ENCODE measurements around the gene OGA. TPM values are rescaled to one million over a fixed set of nuclear protein-coding genes. Genes with fewer than 3 reads are reported as not detected.

OGA gene
- total and polyA plus RNA-seq, 9 of the 15 experiments (the other 6 are each of a cell fraction or from before 2014, with no cell fraction given): 13.5 to 73.5 (median 59.5) TPM

DNA sequence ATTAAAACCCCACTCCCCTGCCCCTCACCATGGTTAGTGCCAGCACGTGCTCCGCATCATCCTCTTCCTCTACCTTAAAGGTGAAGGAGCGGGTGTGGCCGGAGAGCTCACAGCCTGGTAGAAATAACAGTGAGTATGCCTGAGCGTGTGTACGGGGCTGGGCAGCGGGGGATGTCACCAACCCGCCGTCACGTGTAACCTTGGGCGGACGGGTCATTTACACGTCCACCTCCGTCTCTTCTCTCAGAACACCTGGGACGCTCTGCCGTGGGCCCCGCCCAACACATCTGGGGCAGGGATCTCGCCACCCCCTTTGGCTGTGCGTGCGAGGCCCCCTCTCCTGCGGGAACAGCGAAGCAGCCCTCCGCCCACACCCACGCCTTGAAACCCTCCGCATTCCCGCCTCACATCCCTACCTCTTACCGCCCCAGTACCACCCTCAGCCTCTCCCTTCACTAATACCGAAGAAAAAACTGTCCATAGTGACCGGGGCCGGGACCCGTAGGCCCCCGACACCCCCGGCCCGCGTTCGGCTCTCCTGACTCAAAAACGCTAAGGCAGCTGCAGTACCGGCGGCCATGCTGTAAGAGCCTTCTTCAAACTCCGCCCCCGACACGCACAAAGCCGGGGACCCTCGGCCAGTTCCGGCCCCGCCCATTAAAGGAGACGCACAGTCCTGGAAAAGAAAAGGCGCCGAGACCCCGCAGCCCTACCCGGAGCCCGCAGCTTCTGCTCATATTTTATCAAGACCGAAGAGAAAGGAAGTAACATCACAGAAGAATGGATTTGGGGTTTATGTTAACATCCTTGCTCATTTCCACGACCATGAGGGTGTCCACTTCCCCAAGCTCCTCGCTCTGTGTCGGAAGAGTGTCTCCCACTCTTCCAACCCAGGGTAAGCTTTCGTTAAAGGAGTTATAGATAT, 35.2 kb downstream of the OGA start, which contains the start of gene NPM3 (continued):
- no peak for TF ChIP-seq SIX5 (IDR thresholded peaks at IDR 0.05; ENCODE audit: borderline replicate concordance in 1 of 2, insufficient read depth in 1 of 2, low read depth in 1 of 2, low read length in 2 of 2)
- TF ChIP-seq ESRRB (CRISPR knock-in tag; IDR thresholded peaks at IDR 0.05; ENCODE audit: borderline replicate concordance): no peak
- no peak for TF ChIP-seq BCL6 (CRISPR knock-in tag; IDR thresholded peaks at IDR 0.05)
- no peak for TF ChIP-seq FOXJ2 (tag; IDR thresholded peaks at IDR 0.05)
- TF ChIP-seq ZNF174 (CRISPR knock-in tag; IDR thresholded peaks at IDR 0.05): no peak
- TF ChIP-seq, protein P1, sequence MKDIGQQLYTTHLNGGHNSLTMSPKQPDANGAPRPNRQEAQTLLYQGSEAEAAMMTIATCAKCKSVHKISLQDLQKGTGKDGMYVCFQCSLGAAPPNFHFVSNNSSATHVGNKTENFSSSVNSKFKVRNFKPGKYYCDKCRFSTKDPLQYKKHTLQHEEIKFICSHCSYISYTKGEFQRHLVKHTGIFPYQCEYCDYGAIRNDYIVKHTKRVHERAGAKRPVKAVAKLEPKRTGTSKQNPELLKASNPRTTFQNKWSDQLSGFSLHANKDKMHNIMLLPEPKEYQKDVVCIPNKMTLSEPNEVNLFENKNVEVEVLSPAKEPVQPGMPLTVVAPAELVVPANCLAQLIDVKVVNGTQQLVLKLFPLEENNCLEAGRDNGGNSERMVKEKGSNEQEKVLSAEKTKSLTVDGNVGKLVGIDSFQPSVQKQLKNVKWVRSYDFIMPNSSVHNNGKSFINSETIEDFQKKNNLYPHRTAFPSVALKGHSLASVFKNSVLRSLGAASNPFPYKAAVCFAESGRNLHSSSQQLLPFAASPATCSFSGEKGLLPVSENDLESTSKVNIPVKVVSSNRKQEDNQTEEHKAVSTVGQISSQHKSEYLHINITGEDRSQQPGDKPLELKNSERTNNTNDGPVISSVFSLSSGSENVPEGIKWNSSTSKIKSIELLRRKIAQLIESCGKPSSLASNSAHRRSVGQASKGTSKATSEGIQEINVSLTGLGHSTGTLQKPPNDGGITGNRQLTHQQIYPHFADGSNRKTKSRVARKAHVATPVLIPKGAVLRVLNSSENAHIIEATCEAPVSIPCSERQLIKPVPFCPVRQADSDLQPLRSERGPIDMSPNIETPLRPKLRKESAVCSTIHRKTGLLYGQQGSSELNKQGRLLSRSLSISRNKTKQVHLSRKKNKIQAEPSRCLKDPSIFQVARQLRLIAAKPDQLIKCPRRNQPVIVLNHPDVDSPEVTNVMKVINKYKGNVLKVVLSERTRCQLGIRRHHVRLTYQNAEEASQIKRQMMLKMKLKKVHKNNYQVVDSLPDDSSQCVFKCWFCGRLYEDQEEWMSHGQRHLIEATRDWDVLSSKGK (CRISPR knock-in tag; IDR thresholded peaks at IDR 0.05): no peak
- TF ChIP-seq STAG1 (CRISPR knock-in tag; IDR thresholded peaks at IDR 0.05; ENCODE audit: borderline replicate concordance): no peak
- no peak for TF ChIP-seq U2AF1 (optimal IDR thresholded peaks at IDR 0.05; ENCODE audit: low read depth, low read length)
- no peak for TF ChIP-seq ZNF311 (CRISPR knock-in tag; IDR thresholded peaks at IDR 0.05)
- TF ChIP-seq, protein P2, sequence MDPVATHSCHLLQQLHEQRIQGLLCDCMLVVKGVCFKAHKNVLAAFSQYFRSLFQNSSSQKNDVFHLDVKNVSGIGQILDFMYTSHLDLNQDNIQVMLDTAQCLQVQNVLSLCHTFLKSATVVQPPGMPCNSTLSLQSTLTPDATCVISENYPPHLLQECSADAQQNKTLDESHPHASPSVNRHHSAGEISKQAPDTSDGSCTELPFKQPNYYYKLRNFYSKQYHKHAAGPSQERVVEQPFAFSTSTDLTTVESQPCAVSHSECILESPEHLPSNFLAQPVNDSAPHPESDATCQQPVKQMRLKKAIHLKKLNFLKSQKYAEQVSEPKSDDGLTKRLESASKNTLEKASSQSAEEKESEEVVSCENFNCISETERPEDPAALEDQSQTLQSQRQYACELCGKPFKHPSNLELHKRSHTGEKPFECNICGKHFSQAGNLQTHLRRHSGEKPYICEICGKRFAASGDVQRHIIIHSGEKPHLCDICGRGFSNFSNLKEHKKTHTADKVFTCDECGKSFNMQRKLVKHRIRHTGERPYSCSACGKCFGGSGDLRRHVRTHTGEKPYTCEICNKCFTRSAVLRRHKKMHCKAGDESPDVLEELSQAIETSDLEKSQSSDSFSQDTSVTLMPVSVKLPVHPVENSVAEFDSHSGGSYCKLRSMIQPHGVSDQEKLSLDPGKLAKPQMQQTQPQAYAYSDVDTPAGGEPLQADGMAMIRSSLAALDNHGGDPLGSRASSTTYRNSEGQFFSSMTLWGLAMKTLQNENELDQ (CRISPR knock-in tag; IDR thresholded peaks at IDR 0.05; ENCODE audit: borderline replicate concordance): no peak
- TF ChIP-seq TCF3 (CRISPR knock-in tag; IDR thresholded peaks at IDR 0.05): no peak
- TF ChIP-seq PHF21A (IDR thresholded peaks at IDR 0.05; ENCODE audit: borderline replicate concordance, low read depth): no peak
- peak; percentile 79 for TF ChIP-seq POLR2A (conservative IDR thresholded peaks at IDR 0.05)
- no peak for TF ChIP-seq ZNF354B (CRISPR knock-in tag; IDR thresholded peaks at IDR 0.05)
- no peak for TF ChIP-seq MAFG (tag; conservative IDR thresholded peaks at IDR 0.05)
- no peak for TF ChIP-seq ZNF408 (CRISPR knock-in tag; IDR thresholded peaks at IDR 0.05; ENCODE audit: low read depth)
- TF ChIP-seq ZNF165 (CRISPR knock-in tag; IDR thresholded peaks at IDR 0.05; ENCODE audit: borderline replicate concordance): no peak
- 0 out of 2 replicates have a peak, but pooled peaks have one; percentile 23 for TF ChIP-seq CXXC5 (CRISPR knock-in tag; IDR thresholded peaks at IDR 0.05)
- no peak for TF ChIP-seq NCOA1 (IDR thresholded peaks at IDR 0.05; ENCODE audit: low read depth)
- no peak for TF ChIP-seq NFE2L1 (tag; IDR thresholded peaks at IDR 0.05; ENCODE audit: borderline replicate concordance, low read depth)
- 0 out of 2 replicates have a peak, but pooled peaks have one; percentile 11 for TF ChIP-seq ESRRA (IDR thresholded peaks at IDR 0.05; ENCODE audit: borderline replicate concordance, low read depth)
- TF ChIP-seq, protein P3, sequence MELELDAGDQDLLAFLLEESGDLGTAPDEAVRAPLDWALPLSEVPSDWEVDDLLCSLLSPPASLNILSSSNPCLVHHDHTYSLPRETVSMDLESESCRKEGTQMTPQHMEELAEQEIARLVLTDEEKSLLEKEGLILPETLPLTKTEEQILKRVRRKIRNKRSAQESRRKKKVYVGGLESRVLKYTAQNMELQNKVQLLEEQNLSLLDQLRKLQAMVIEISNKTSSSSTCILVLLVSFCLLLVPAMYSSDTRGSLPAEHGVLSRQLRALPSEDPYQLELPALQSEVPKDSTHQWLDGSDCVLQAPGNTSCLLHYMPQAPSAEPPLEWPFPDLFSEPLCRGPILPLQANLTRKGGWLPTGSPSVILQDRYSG (tag; conservative IDR thresholded peaks at IDR 0.05; ENCODE audit: low read depth): no peak
- TF ChIP-seq RHOXF2B (CRISPR knock-in tag; conservative IDR thresholded peaks at IDR 0.05): no peak

All from K562 (cell line).